ENCODE results near the gene GALNT18. TPM values are rescaled to one million over a fixed set of nuclear protein-coding genes. Genes with fewer than 3 reads are reported as not detected.
"Not testable (repeated sequence)": the region's sequence is repeated elsewhere in the genome, so short reads cannot be mapped to it uniquely, and the experiment has no call there.

Gene GALNT18
- total RNA-seq, 2 donors from 2014 or later = 20.1 to 21.5 TPM

- DNase-seq (no peak), ATAC-seq (no peak)
- intact Hi-C loops (cut with DNase I) = no loop called here
These were observed 163.8 kb downstream of the GALNT18 start for GRCh38 chr11:11458001-11458400.

DNA sequence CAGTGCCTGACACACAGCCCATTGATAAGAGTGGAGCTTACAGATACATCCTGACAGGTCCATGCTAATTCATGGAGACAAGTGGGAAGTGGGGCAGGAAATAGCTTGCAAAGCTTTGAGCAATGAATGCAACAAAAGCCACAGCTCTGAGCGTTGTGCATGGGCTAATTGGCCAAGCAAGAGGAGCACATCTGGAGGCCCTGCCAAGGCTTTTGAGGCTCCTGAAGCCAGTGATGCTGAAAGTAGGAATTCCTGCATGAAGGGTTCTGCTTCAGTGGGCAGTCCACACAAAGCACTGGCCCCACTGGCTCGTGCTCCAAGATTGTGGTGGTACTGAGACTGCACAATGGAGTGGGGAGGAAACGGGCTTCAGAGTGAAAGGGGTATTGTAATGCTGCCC, 164.9 kb downstream of the GALNT18 start:
- intact Hi-C loops (cut with DNase I) = no loop called here

GRCh38 chr11:11454671-11455223, 167.1 kb downstream of the GALNT18 start:
- DNase-seq (no peak), ATAC-seq (no peak)
- intact Hi-C loops (cut with DNase I) = no loop called here

More for the DNA sequence above, 164.9 kb downstream of the GALNT18 start:
- DNase-seq (no peak), ATAC-seq (no peak)

GRCh38 chr11:11451501-11452005, 170.3 kb downstream of the GALNT18 start:
- intact Hi-C loops (cut with DNase I) = no loop called here
- DNase-seq (no peak), ATAC-seq (no peak)

GRCh38 chr11:11450744-11451362, 171.0 kb downstream of the GALNT18 start:
- no peak for DNase-seq
- intact Hi-C loops (cut with DNase I) = no loop called here
- ATAC-seq = peak in 1 of 2 donors; percentile 32

DNA sequence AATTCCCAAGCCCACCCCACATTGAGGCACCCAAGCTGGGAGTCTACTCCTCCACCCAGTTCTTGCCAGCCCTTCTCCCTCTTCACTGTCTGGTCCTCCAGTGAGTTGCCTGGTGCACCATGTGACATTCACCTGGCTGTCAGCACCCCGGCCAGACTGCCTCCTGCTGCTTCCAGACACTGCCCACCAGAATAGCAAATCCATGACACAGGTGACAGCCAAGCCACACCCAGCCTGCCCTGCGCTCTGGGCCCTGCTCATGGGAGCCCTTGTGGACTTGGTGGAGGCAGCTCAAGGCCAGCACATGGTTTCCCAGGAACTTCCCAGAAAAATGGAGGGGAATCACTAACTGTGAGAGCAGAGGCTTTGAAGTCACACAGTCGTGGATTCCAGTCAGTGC, 172.5 kb downstream of the GALNT18 start:
- DNase-seq (no peak), ATAC-seq (no peak)
- intact Hi-C loops (cut with DNase I) = no loop called here

- no peak for ATAC-seq
- no peak for DNase-seq
- intact Hi-C loops (cut with DNase I) = no loop called here
These were observed 173.2 kb downstream of the GALNT18 start for GRCh38 chr11:11448626-11449025.

GRCh38 chr11:11447601-11448000, 174.2 kb downstream of the GALNT18 start:
- DNase-seq; intact Hi-C loops (cut with DNase I); ATAC-seq: not testable (repeated sequence)

- no peak for ATAC-seq
- intact Hi-C loops (cut with DNase I) = no loop called here
These were observed 174.8 kb downstream of the GALNT18 start for GRCh38 chr11:11446967-11447366.

DNA sequence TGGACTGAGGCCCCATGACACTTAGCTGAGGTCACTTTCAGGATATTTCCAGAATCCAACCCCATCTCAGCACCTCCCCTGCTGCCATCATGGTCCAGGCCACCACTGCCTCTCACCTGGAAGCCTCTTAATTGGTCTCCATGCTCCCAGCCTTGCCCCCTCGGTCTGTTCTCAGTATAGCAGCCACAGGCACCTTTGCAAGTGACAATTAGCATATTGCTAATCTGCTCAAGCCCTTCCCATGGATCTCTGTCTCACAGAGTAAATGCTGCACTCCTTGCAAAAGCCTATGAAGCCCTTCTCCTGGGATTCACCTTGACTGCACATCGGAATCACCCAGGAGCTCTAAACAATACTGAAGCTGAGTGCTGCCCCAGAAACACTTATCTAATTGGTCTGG, 175.2 kb downstream of the GALNT18 start:
- intact Hi-C loops (cut with DNase I) = no loop called here
- ATAC-seq (no peak), DNase-seq (no peak)

More at GRCh38 chr11:11446967-11447366, 174.8 kb downstream of the GALNT18 start:
- DNase-seq = no peak

- DNase-seq (no peak), ATAC-seq (no peak)
- intact Hi-C loops (cut with DNase I) = no loop called here
These were observed 176.2 kb downstream of the GALNT18 start for GRCh38 chr11:11445441-11446185.

GRCh38 chr11:11444804-11445131, 177.0 kb downstream of the GALNT18 start:
- DNase-seq (no peak), ATAC-seq (peak; percentile 17 to 28)
- intact Hi-C loops (cut with DNase I) = no loop called here

- intact Hi-C loops (cut with DNase I) = no loop called here
- DNase-seq (no peak), ATAC-seq (peak; percentile 44 to 69)
These were observed 177.6 kb downstream of the GALNT18 start for GRCh38 chr11:11444027-11444803.

GRCh38 chr11:11442791-11443190, 179.0 kb downstream of the GALNT18 start:
- ATAC-seq = peak in 1 of 2 donors; percentile 12
- intact Hi-C loops (cut with DNase I) = no loop called here
- no peak for DNase-seq

GRCh38 chr11:11441516-11441915, 180.3 kb downstream of the GALNT18 start:
- ATAC-seq (no peak), DNase-seq (no peak)
- intact Hi-C loops (cut with DNase I) = no loop called here

- no peak for DNase-seq
- no peak for ATAC-seq
- intact Hi-C loops (cut with DNase I) = no loop called here
These were observed 180.7 kb downstream of the GALNT18 start for GRCh38 chr11:11441091-11441490.

DNA sequence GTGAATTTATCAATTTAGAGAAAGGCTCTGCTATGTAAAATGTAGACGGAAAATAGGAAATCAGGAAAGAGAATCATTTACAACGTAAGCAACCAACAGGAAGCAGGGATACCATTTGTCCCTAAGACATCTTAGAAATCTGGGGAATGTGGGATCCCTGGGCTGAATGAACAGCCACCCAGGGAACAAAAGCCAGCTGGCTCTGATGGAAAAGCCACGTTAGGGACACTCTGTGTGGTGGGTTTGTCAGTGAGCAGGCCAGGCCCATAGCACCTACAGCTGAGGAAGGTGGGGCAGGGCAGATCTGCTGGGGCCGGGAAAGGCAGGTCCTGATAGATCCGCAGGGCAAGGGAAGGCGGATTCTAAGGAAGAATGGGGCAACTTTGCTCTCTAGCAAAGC, 181.7 kb downstream of the GALNT18 start:
- intact Hi-C loops (cut with DNase I) = no loop called here
- ATAC-seq (no peak), DNase-seq (no peak)

- ATAC-seq = no peak
- intact Hi-C loops (cut with DNase I) = no loop called here
- no peak for DNase-seq
These were observed 182.2 kb downstream of the GALNT18 start for GRCh38 chr11:11439591-11439990.

DNA sequence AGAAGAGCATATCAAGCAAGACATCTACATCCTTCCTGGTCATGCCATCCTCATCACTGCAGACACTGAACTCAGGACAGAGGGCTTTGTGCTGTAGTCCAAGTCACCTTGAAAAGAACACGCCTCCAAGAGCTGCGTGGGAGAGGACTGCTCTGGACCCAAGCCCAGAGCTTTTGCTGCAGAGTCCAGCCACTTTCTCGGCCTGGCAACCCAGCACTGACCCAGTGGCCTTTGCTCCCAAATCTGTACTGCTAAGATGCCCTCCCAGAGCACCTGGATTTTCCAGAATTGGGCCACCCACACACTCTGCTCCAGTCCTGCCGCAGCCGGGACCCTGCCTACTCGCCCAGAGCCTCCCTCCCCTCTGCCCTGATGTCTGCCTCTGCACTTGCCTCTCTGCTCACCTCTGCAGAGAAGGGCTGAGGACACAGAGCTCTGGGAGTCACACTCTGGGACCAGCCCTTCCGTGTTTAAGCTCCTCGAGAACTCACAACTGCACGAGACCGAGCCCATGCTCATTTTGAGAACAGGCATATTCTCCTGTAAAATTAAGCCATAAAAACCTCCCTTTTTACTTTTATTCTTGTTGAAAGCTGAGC, 185.0 kb downstream of the GALNT18 start:
- peak; percentile 63 to 74 for ATAC-seq
- DNase-seq = no peak
- intact Hi-C loops (cut with DNase I) = no loop called here

All from left cardiac atrium (tissue), 4 donors.